IMR-90 (cell line): ENCODE measurements around the gene C1QL4. TPM values are rescaled to one million over a fixed set of nuclear protein-coding genes. Genes with fewer than 3 reads are reported as not detected.
A peak's percentile ranks its signal among the peaks of the same experiment; 100 is the strongest.

Source experiments
- ATAC-seq: fragments of 200-7000 bp; cut with Tn5 transposase; 2 replicates; pipeline ENCODE4 v1.9.1; 2020; ENCODE audit warnings: low read depth, mild to moderate bottlenecking, moderate library complexity
- BruUV-seq: library from RNA; stranded (reverse); fragments of 400-500 nt; replicated peaks from 2 replicates; lab custom pipeline; 2021; lab: Mats Ljungman, UMichigan
- CTCF ChIA-PET: fragments of 300-600 bp; formaldehyde crosslinking; extraction: SDS; loops from one replicate; lab custom pipeline; 2021; ENCODE audit warnings: antibody characterized with exemption; lab: Yijun Ruan, JAX
- POLR2A ChIA-PET: fragments of 300-600 bp; sonication (Branson Sonifier 250); formaldehyde crosslinking; loops from one replicate; lab custom pipeline; 2022; ENCODE audit warnings: antibody characterized with exemption; ENCODE audit not compliant: unreplicated experiment; lab: Charles Lee
- DNase-seq: peaks from one replicate; pipeline ENCODE4 v3.0.0; 2013
- H2AFZ ChIP-seq: replicated peaks from 2 replicates; pipeline ENCODE3; 2013; ENCODE audit warnings: low read length, mild to moderate bottlenecking; ENCODE audit not compliant: poor library complexity
- H2AK5ac ChIP-seq: 2 replicates; pipeline ENCODE4 v1.6.1; 2013; ENCODE audit warnings: low read depth, low read length, inconsistent platforms
- H2AK9ac ChIP-seq: replicated peaks from 2 replicates; pipeline ENCODE3; 2013; ENCODE audit warnings: mild to moderate bottlenecking, low read depth, low read length, moderate library complexity; ENCODE audit not compliant: poor library complexity
- H2BK120ac ChIP-seq: 2 replicates; pipeline ENCODE4 v1.6.1; 2013; ENCODE audit warnings: low read depth, low read length, inconsistent platforms
- H2BK15ac ChIP-seq: 3 replicates; pipeline ENCODE4 v1.6.1; 2013; ENCODE audit warnings: low read depth, low read length, inconsistent platforms
- H2BK20ac ChIP-seq: 2 replicates; pipeline ENCODE4 v1.6.1; 2013; ENCODE audit warnings: low read depth, mild to moderate bottlenecking, inconsistent platforms, low read length, moderate library complexity
- H2BK5ac ChIP-seq: 2 replicates; pipeline ENCODE4 v1.6.1; 2013; ENCODE audit warnings: mild to moderate bottlenecking, low read depth, low read length, inconsistent platforms; ENCODE audit not compliant: poor library complexity, severe bottlenecking
- H3K14ac ChIP-seq: replicated peaks from 2 replicates; pipeline ENCODE4 v1.6.1; 2013; ENCODE audit warnings: low read depth, low read length, inconsistent platforms
- H3K18ac ChIP-seq: 2 replicates; pipeline ENCODE4 v1.6.1; 2013; ENCODE audit warnings: low read depth, low read length, control low read depth
- H3K23ac ChIP-seq: 2 replicates; pipeline ENCODE4 v1.6.1; 2013; ENCODE audit warnings: low read depth, low read length, inconsistent platforms
- H3K27ac ChIP-seq: 2 replicates; pipeline ENCODE4 v1.5.1; 2013; ENCODE audit warnings: mild to moderate bottlenecking, control low read depth, low read length; ENCODE audit not compliant: insufficient read depth
- H3K27me3 ChIP-seq: 2 replicates; pipeline ENCODE4 v1.6.1; 2013; ENCODE audit warnings: low read length; ENCODE audit not compliant: control insufficient read depth, insufficient read depth
- H3K36me3 ChIP-seq: 2 replicates; pipeline ENCODE4 v1.6.1; 2013; ENCODE audit warnings: low read length, mixed read lengths; ENCODE audit not compliant: control insufficient read depth, insufficient read depth
- H3K4ac ChIP-seq: 2 replicates; pipeline ENCODE4 v1.6.1; 2013; ENCODE audit warnings: low read depth, low read length, inconsistent platforms
- H3K4me1 ChIP-seq: 2 replicates; pipeline ENCODE4 v1.6.1; 2013; ENCODE audit warnings: low read length, mixed read lengths; ENCODE audit not compliant: control insufficient read depth, insufficient read depth
- H3K4me2 ChIP-seq: 2 replicates; pipeline ENCODE4 v1.6.1; 2013; ENCODE audit warnings: low read depth, mild to moderate bottlenecking, control low read depth, low read length, moderate library complexity
- H3K4me3 ChIP-seq: 2 replicates; pipeline ENCODE4 v1.5.1; 2013; ENCODE audit warnings: low read depth, mild to moderate bottlenecking, control low read depth, low read length, moderate library complexity; ENCODE audit not compliant: insufficient read depth
- H3K56ac ChIP-seq: 2 replicates; pipeline ENCODE4 v1.6.1; 2013; ENCODE audit warnings: low read length, inconsistent platforms; ENCODE audit not compliant: insufficient read depth; ENCODE audit errors: extremely low read depth
- H3K79me1 ChIP-seq, 2 experiments: 2 replicates each; pipeline ENCODE4 v1.6.1; 2013; ENCODE audit warnings: low read length in 2 of 2, inconsistent platforms in 1 of 2, low read depth in 1 of 2
- H3K9ac ChIP-seq: 2 replicates; pipeline ENCODE4 v1.6.1; 2013; ENCODE audit warnings: low read depth, low read length, control low read depth
- H3K9me1 ChIP-seq: 2 replicates; pipeline ENCODE4 v1.6.1; 2013; ENCODE audit warnings: low read length, inconsistent platforms; ENCODE audit not compliant: insufficient read depth
- H3K9me3 ChIP-seq: 2 replicates; pipeline ENCODE4 v1.6.1; 2013; ENCODE audit warnings: low read length; ENCODE audit not compliant: control insufficient read depth, insufficient read depth
- H4K20me1 ChIP-seq: 2 replicates; pipeline ENCODE4 v1.6.1; 2013; ENCODE audit warnings: low read length, inconsistent platforms; ENCODE audit not compliant: insufficient read depth
- H4K5ac ChIP-seq: 2 replicates; pipeline ENCODE4 v1.6.1; 2013; ENCODE audit warnings: mild to moderate bottlenecking, low read depth, low read length, control low read depth
- H4K8ac ChIP-seq, 2 experiments: 2 replicates each; pipeline ENCODE4 v1.6.1; 2013; ENCODE audit warnings: low read depth in 2 of 2, low read length in 2 of 2, control low read depth in 1 of 2, inconsistent platforms in 1 of 2
- H4K91ac ChIP-seq: 2 replicates; pipeline ENCODE4 v1.6.1; 2013; ENCODE audit warnings: low read depth, low read length, inconsistent platforms; ENCODE audit not compliant: insufficient read depth
- CEBPB ChIP-seq: IDR thresholded peaks from 2 replicates; pipeline ENCODE4 v1.6.1; 2012; ENCODE audit warnings: low read depth, low read length, improper control_type of control experiment
- CHD1 ChIP-seq: IDR thresholded peaks from 2 replicates; pipeline ENCODE4 v1.6.1; 2012; ENCODE audit warnings: low read depth, low read length, improper control_type of control experiment
- MAZ ChIP-seq: IDR thresholded peaks from 2 replicates; pipeline ENCODE4 v1.6.1; 2012; ENCODE audit warnings: low read depth, mild to moderate bottlenecking, low read length, improper control_type of control experiment, moderate library complexity, borderline replicate concordance
- MXI1 ChIP-seq: IDR thresholded peaks from 2 replicates; pipeline ENCODE4 v1.6.1; 2012; ENCODE audit warnings: low read depth, mild to moderate bottlenecking, low read length, moderate library complexity, borderline replicate concordance
- SMC3 ChIP-seq: fragments of 150-350 bp; IDR thresholded peaks from 2 replicates; pipeline ENCODE4 v1.6.1; 2016; ENCODE audit warnings: low read depth, mild to moderate bottlenecking, antibody characterized with exemption, low read length, moderate library complexity
- WGBS, 2 experiments: methylation state at CpG; one replicate each; pipeline versions ENCODE4 v1.1.5 to v1.1.7; 2013; ENCODE audit warnings: missing lambda C conversion rate in 2 of 2; ENCODE audit not compliant: insufficient read length in 1 of 2; ENCODE audit errors: extremely low coverage in 2 of 2; 5-methylcytosine and 5-hydroxymethylcytosine counted together
- dilution Hi-C: fragments of 300-500 bp; cut with HindIII; formaldehyde crosslinking; loops from one replicate; pipeline ENCODE4 v1.14.3; 2018; ENCODE audit warnings: low sequenced_read_pairs; ENCODE audit not compliant: unreplicated experiment
- in situ Hi-C: fragments of 300-500 bp; cut with MboI; formaldehyde crosslinking; loops from 3 replicates; pipeline ENCODE4 v1.14.3; 2019; ENCODE audit warnings: low sequenced_read_pairs, inconsistent platforms, mixed read lengths
- intact Hi-C: fragments of 100-400 bp; cut with micrococcal nuclease; formaldehyde crosslinking; loops from 2 replicates; pipeline ENCODE4 v1.10.0; 2022
- polyA plus RNA-seq, 3 experiments: library from polyadenylated mRNA; depleted of rRNA; stranded (reverse); fragments of >200 nt; gene quantifications; 2 replicates each; pipeline ENCODE4 v1.2.3, GENCODE V29; 2012; ENCODE audit warnings: low replicate concordance in 1 of 3
- total RNA-seq: library from RNA; depleted of rRNA; stranded (reverse); fragments of >200 nt; gene quantifications from 2 replicates; pipeline ENCODE4 v1.2.3, GENCODE V29; 2012
- TF ChIP-seq, protein P1 (sequence below): fragments of 150-350 bp; IDR thresholded peaks from 2 replicates; pipeline ENCODE4 v1.6.1; 2016; ENCODE audit warnings: low read depth, mild to moderate bottlenecking, low read length, moderate library complexity, borderline replicate concordance
- TF ChIP-seq, protein P2 (sequence below): fragments of 150-350 bp; IDR thresholded peaks from 2 replicates; pipeline ENCODE4 v1.6.1; 2017; ENCODE audit warnings: mild to moderate bottlenecking, antibody characterized with exemption, low read length, low read depth

C1QL4 gene
- total and polyA plus RNA-seq, 2 of the 4 experiments (the other 2 are of a cell fraction), result 0.18 to 0.46 TPM

DNA sequence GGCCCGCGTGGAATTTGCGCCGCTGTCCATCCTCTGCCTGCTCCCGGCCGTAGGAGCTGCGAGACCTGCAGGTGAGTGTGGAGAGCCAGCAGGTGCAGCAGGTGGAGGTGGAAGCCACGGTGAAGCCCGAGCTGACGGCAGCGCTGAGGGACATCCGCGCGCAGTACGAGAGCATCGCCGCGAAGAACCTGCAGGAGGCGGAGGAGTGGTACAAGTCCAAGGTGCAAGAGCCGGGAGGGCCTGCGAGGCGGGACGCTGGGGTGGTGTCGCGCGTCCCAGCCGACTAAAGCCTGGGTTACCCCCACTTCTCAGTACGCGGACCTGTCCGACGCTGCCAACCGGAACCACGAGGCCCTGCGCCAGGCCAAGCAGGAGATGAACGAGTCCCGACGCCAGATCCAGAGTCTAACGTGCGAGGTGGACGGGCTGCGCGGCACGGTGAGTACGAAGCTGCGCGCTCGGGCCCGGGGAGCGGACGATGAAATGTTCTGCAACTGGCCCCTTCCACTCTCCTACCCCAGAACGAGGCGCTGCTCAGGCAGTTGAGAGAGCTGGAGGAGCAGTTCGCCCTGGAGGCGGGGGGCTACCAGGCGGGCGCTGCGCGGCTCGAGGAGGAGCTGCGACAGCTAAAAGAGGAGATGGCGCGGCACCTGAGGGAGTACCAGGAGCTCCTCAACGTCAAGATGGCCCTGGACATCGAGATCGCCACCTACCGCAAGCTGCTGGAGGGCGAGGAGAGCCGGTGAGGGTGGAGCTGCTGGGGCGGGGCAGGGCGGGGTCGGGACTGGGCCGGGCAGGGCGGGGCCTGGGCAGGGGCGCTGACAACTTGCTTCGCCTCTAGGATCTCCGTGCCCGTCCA is 39.9 kb downstream of the C1QL4 start:
- ATAC-seq (peak; percentile 9), DNase-seq (no peak)
- intact Hi-C loops (no loop called here), in situ Hi-C loops (no loop called here), dilution Hi-C loops (no loop called here)
- Histone ChIP-seq H3K4me1 (peaks cover 7% of the 10 kb centered on the region), H3K4me3 (no peak overlapping the region; the same call in 1 of the 2 replicates), H3K36me3 (no peaks in the 10 kb centered on the region), H3K4ac (no peak overlapping the region), H4K8ac (no peak overlapping the region), H2AFZ (peak overlapping the region; percentile 67), H2BK5ac (no peak overlapping the region), H2AK9ac (peak overlapping the region; percentile 44), H3K27ac (no peak overlapping the region), H3K9ac (no peak overlapping the region), H3K79me1 (no peaks in the 10 kb centered on the region), H4K20me1 (no peaks in the 10 kb centered on the region), H3K4me2 (peak overlapping the region; percentile 41), H3K9me1 (no peaks in the 10 kb centered on the region), H2BK15ac (no peak overlapping the region), H4K91ac (no peak overlapping the region), H4K5ac (no peak overlapping the region), H3K23ac (no peak overlapping the region), H2AK5ac (no peak overlapping the region), H2BK120ac (no peak overlapping the region), H3K18ac (no peak overlapping the region), H3K56ac (no peak overlapping the region), H3K9me3 (peaks cover 6% of the 10 kb centered on the region; the same call in 1 of the 2 replicates), H3K14ac (no peak overlapping the region), H2BK20ac (no peak overlapping the region), H3K27me3 (peaks cover 63% of the 10 kb centered on the region)
- BruUV-seq, result no TSS peak
- POLR2A ChIA-PET, result no interaction called here
- 5% methylated on average over 46 of the region's 77 CpGs; no CpG with 5 or more reads in 1 of the 2 experiments for WGBS, 2 experiments
- TF ChIP-seq, protein P1, sequence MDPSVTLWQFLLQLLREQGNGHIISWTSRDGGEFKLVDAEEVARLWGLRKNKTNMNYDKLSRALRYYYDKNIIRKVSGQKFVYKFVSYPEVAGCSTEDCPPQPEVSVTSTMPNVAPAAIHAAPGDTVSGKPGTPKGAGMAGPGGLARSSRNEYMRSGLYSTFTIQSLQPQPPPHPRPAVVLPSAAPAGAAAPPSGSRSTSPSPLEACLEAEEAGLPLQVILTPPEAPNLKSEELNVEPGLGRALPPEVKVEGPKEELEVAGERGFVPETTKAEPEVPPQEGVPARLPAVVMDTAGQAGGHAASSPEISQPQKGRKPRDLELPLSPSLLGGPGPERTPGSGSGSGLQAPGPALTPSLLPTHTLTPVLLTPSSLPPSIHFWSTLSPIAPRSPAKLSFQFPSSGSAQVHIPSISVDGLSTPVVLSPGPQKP, result no peak
- TF ChIP-seq MAZ, result no peak
- TF ChIP-seq SMC3, result no peak
- TF ChIP-seq CEBPB, result no peak
- no peak for TF ChIP-seq CHD1
- no peak for TF ChIP-seq MXI1
- TF ChIP-seq, protein P2, sequence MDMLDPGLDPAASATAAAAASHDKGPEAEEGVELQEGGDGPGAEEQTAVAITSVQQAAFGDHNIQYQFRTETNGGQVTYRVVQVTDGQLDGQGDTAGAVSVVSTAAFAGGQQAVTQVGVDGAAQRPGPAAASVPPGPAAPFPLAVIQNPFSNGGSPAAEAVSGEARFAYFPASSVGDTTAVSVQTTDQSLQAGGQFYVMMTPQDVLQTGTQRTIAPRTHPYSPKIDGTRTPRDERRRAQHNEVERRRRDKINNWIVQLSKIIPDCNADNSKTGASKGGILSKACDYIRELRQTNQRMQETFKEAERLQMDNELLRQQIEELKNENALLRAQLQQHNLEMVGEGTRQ, result no peak
- CTCF ChIA-PET, result interaction anchor here (0.8 to 0.9 kb wide), 2 partner anchors 8 to 14 kb away, joined by 3 to 5 read pairs; no protein-coding TSS in a partner anchor
